HG03457 (cell line): ENCODE measurements around the gene VCAN.
A peak's percentile ranks its signal among the peaks of the same experiment; 100 is the strongest.

ENCODE experiments used
- ATAC-seq: cut with Tn5 transposase; IDR thresholded peaks from one replicate; pipeline ENCODE4 v1.9.1; 2021; ENCODE audit warnings: moderate number of reproducible peaks; ENCODE audit not compliant: unreplicated experiment

The VCAN gene

DNA sequence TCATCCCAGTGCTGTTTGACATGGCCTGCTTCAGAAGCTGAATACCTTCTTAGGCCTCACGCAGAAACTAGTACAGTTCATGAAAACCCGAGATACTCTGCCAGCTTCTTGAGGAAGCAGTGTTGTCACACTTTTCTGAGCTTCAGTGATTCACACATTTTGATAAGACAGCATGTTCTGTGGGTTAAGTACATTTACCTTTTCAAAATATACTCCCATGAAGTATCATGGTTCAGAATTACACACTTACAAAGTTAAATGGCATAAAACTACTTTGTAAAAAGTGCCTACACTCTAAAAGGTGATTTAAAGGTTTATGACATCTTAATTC is 56.9 kb downstream of the VCAN start:
- ATAC-seq, result no peak

- no peak for ATAC-seq
Measured at GRCh38 chr5:83530193-83530592, 58.6 kb downstream of the VCAN start.

GRCh38 chr5:83531661-83532060 is 60.1 kb downstream of the VCAN start:
- no peak for ATAC-seq

DNA sequence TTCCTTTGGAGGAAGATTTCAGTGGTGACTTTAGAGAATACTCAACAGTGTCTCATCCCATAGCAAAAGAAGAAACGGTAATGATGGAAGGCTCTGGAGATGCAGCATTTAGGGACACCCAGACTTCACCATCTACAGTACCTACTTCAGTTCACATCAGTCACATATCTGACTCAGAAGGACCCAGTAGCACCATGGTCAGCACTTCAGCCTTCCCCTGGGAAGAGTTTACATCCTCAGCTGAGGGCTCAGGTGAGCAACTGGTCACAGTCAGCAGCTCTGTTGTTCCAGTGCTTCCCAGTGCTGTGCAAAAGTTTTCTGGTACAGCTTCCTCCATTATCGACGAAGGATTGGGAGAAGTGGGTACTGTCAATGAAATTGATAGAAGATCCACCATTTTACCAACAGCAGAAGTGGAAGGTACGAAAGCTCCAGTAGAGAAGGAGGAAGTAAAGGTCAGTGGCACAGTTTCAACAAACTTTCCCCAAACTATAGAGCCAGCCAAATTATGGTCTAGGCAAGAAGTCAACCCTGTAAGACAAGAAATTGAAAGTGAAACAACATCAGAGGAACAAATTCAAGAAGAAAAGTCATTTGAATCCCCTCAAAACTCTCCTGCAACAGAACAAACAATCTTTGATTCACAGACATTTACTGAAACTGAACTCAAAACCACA is 67.4 kb downstream of the VCAN start:
- peak; percentile 88 for ATAC-seq

DNA sequence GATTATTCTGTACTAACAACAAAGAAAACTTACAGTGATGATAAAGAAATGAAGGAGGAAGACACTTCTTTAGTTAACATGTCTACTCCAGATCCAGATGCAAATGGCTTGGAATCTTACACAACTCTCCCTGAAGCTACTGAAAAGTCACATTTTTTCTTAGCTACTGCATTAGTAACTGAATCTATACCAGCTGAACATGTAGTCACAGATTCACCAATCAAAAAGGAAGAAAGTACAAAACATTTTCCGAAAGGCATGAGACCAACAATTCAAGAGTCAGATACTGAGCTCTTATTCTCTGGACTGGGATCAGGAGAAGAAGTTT is 67.9 kb downstream of the VCAN start:
- ATAC-seq, result no peak

DNA sequence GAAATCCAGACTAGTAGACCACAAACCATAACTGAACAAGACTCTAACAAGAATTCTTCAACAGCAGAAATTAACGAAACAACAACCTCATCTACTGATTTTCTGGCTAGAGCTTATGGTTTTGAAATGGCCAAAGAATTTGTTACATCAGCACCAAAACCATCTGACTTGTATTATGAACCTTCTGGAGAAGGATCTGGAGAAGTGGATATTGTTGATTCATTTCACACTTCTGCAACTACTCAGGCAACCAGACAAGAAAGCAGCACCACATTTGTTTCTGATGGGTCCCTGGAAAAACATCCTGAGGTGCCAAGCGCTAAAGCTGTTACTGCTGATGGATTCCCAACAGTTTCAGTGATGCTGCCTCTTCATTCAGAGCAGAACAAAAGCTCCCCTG is 68.6 kb downstream of the VCAN start:
- ATAC-seq, result no peak

GRCh38 chr5:83540783-83541182 is 69.2 kb downstream of the VCAN start:
- ATAC-seq, result no peak

- ATAC-seq, result no peak
Measured at GRCh38 chr5:83542839-83543238, 71.3 kb downstream of the VCAN start.

- ATAC-seq, result no peak
Measured at GRCh38 chr5:83543898-83544297, 72.4 kb downstream of the VCAN start.

DNA sequence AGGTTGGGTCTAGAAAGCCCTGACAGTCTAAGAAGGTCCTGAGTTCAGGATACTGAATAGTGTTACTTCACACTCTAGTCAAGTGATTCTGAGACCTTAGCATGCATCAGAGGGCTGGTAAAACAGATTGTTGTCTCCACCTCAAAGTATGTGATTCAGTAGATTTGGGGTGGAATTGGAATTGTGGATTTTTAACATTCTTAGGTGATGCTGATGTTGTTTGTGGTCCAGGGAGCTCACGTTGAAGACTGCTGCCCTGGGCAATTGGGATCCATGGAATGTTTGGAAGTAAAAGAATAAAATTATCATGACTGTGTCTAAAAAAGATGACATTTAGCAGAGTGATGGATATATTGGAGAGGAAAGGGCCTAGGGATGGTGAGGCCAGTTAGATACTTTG is 75.6 kb downstream of the VCAN start:
- no peak for ATAC-seq

- no peak for ATAC-seq
Measured at GRCh38 chr5:83547889-83548288, 76.3 kb downstream of the VCAN start.

- ATAC-seq, result no peak
Measured at GRCh38 chr5:83548581-83548980, 77.0 kb downstream of the VCAN start.

- no peak for ATAC-seq
Measured at GRCh38 chr5:83549076-83549475, 77.5 kb downstream of the VCAN start.

- no peak for ATAC-seq
Measured at GRCh38 chr5:83549674-83550073, 78.1 kb downstream of the VCAN start.

GRCh38 chr5:83551821-83552220 is 80.3 kb downstream of the VCAN start:
- ATAC-seq, result no peak

- no peak for ATAC-seq
Measured at GRCh38 chr5:83552275-83552674, 80.7 kb downstream of the VCAN start.

GRCh38 chr5:83553000-83553486 is 81.5 kb downstream of the VCAN start:
- no peak for ATAC-seq

GRCh38 chr5:83554133-83554532 is 82.6 kb downstream of the VCAN start:
- ATAC-seq, result no peak

- no peak for ATAC-seq
Measured at GRCh38 chr5:83554686-83555085, 83.1 kb downstream of the VCAN start.

DNA sequence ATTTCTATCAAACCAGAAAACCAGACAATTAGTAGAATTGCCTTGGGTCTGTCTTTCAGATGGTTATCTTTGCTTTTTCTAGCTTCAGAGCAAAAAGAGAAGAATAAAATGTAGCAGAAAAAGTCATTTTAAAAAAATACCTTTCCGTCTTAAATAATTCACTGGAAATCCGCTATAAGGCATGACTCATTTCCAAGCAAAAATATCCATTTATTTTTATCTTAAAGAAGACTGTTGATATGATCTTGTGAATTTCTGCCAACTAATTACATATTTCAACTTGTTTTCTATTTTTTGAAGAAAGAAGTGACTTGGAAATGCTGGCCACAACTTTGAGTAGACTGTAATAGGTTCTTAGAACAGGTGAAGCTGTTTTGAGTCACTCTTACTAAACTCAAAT is 83.7 kb downstream of the VCAN start:
- no peak for ATAC-seq

DNA sequence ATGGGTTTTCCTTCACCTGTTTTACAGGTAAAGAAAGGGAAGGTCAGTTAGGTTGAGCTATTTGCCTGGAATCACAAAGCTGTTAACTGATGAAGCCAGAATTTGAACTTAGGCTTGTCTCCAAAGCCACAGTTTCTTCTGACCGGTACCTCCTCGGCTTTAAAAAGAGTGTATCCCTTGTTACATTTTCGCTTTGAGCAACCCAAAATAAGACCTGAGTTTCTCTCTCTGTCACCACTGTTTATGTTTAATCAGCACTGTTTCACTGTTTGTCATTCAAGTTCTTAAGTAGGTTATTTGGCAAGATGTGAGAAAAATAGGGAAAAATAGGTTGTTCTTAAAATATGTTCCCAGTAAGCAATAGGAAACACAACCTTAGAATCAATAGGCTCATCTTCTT is 84.6 kb downstream of the VCAN start:
- ATAC-seq, result no peak

DNA sequence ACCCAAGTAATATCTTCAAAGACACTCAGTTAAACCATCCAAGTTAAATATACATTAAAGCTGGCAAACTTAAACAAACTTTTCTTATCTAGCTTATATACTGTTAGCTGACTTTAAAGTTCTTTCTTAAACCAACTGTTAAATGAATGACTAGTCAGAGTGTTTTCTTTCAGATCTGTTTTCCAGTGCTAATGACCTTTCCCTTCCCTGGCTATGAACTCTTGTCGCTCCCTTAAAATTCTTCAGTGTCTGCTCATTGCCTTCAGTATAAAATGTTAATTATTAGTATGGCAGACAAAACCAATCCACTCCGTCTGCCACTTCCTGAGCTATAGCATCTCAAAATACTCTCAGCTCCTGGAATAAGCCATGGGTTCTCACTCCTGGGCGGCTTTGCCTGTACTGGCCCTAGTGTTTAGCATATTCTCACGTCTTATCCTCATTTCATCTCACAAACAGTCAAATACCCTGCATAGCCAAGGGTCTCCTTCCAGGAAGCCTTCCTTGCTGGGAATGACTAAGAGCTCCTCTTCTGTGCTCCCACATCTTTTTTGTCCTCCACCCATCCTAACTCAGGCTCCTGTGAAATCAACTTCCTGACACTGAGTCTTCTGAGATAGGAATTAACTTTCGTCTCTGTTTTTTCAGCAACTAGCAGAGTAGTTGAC is 87.7 kb downstream of the VCAN start:
- no peak for ATAC-seq

GRCh38 chr5:83562071-83562606 is 90.6 kb downstream of the VCAN start:
- ATAC-seq, result no peak
